ENCODE measurements around the gene CDC42EP4.

CDC42EP4 gene

GRCh38 chr17:73327676-73328075, 15.9 kb upstream of the CDC42EP4 start:
- TF ChIP-seq CTCF (IDR thresholded peaks at IDR 0.05): no peak
- Histone ChIP-seq H3K4me3 (no peak overlapping the region), H3K27ac (no peak overlapping the region)
- no peak for DNase-seq (ENCODE audit: low spot score)

- Histone ChIP-seq H3K4me3 (no peak overlapping the region), H3K27ac (no peak overlapping the region)
- no peak for TF ChIP-seq CTCF (IDR thresholded peaks at IDR 0.05)
- no peak for DNase-seq (ENCODE audit: low spot score)
Observed at GRCh38 chr17:73325527-73325842, 13.7 kb upstream of the CDC42EP4 start.

- H3K4me3 ChIP-seq: no peak overlapping the region
- H3K27ac ChIP-seq: peak overlapping the region in 1 of 2 donors; percentile 51
- no peak for DNase-seq (ENCODE audit: low spot score)
- no peak for TF ChIP-seq CTCF (IDR thresholded peaks at IDR 0.05)
Observed at GRCh38 chr17:73324711-73325526, 13.1 kb upstream of the CDC42EP4 start.

GRCh38 chr17:73324160-73324475, 12.3 kb upstream of the CDC42EP4 start:
- TF ChIP-seq CTCF (IDR thresholded peaks at IDR 0.05): no peak
- Histone ChIP-seq H3K4me3 (peak overlapping the region; percentile 34), H3K27ac (peak overlapping the region in 1 of 2 donors; percentile 51)
- no peak for DNase-seq (ENCODE audit: low spot score)

- peak overlapping the region in 1 of 2 donors; percentile 51 for H3K27ac ChIP-seq
- H3K4me3 ChIP-seq: peak overlapping the region; percentile 34
- DNase-seq (ENCODE audit: low spot score): no peak
- no peak for TF ChIP-seq CTCF (IDR thresholded peaks at IDR 0.05)
Observed at GRCh38 chr17:73323409-73324159, 11.8 kb upstream of the CDC42EP4 start.

- TF ChIP-seq CTCF (IDR thresholded peaks at IDR 0.05): no peak
- no peak for DNase-seq (ENCODE audit: low spot score)
- no peak overlapping the region for H3K4me3 ChIP-seq
- H3K27ac ChIP-seq: no peak overlapping the region
Observed at GRCh38 chr17:73320601-73321264, 8.9 kb upstream of the CDC42EP4 start.
